Central memory CD8-positive, alpha-beta T cell (primary cell): Measurements from ENCODE around the gene SORCS2.

Source experiments
- ATAC-seq: fragments of 150-1000 bp; cut with Tn5 transposase; replicated peaks from 2 replicates; pipeline ENCODE4 v1.10.0; 2022; ENCODE audit warnings: mild to moderate bottlenecking, moderate FRiP score, moderate number of reproducible peaks; ENCODE audit not compliant: poor library complexity, severe bottlenecking; ENCODE audit errors: extremely low read depth
- DNase-seq, 2 donors: peaks; one replicate each; pipeline ENCODE4 v3.0.0; 2021; ENCODE audit warnings: low spot score in 2 of 2
- H3K27ac Mint-ChIP-seq: one replicate; pipeline ENCODE4 v1.8.0; 2022; ENCODE audit warnings: low read depth, mild to moderate bottlenecking, moderate library complexity, mixed read lengths
- H3K27me3 Mint-ChIP-seq: one replicate; pipeline ENCODE4 v1.8.0; 2022; ENCODE audit warnings: mixed read lengths
- H3K36me3 Mint-ChIP-seq: one replicate; pipeline ENCODE4 v1.8.0; 2022; ENCODE audit warnings: mild to moderate bottlenecking, moderate library complexity, mixed read lengths; ENCODE audit not compliant: insufficient read depth
- H3K4me1 Mint-ChIP-seq: one replicate; pipeline ENCODE4 v1.8.0; 2022; ENCODE audit warnings: mixed read lengths
- H3K4me3 Mint-ChIP-seq: one replicate; pipeline ENCODE4 v1.8.0; 2022; ENCODE audit warnings: mild to moderate bottlenecking, moderate library complexity, mixed read lengths
- H3K9me3 Mint-ChIP-seq: one replicate; pipeline ENCODE4 v1.8.0; 2022; ENCODE audit warnings: mixed read lengths

The SORCS2 gene

DNA sequence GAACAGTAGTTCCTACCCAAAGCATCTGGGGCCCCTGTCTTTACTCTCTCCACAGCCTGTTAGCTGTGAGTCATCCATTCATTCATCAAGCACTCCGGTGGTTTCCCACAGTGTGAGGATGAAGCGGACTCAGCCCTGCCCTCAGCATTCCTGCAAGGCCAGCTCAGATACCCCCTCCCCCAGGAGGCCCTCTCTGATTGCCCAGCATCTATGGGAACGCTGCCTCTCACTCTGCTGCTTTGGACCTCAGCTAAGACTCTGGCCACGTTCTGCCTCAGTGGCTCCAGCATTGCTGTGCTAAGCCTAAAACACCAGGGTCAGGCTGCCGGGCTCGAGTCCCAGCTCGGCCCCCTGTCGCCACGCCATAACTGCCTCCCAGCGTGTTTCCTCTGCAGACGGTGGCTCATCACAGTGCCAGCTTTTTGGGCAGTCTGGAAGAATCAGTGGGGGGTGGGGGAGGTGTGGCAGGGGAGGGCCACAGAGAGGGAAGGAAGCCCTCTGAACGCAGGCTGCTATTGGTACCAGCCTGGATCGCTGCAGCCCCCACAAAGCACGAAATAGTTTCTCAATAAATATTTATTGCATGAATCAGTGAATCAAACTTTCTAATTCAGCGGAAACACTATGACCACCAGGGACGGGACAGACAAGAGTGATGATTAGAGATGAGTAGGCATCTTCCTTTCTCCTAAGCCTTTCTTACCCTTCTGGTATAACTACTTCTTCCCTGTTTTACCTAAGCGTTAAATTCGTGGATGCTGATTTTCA lies 74.4 kb downstream of the SORCS2 start:
- peaks cover 69% of the 10 kb centered on the region for H3K27me3 Mint-ChIP-seq
- H3K4me1 Mint-ChIP-seq = no peaks in the 10 kb centered on the region
- DNase-seq (no peak), ATAC-seq (no peak)
- H3K9me3 Mint-ChIP-seq = no peaks in the 10 kb centered on the region
- peaks cover 3% of the 10 kb centered on the region for H3K36me3 Mint-ChIP-seq
- no peak overlapping the region for H3K27ac Mint-ChIP-seq
- H3K4me3 Mint-ChIP-seq = no peak overlapping the region

DNA sequence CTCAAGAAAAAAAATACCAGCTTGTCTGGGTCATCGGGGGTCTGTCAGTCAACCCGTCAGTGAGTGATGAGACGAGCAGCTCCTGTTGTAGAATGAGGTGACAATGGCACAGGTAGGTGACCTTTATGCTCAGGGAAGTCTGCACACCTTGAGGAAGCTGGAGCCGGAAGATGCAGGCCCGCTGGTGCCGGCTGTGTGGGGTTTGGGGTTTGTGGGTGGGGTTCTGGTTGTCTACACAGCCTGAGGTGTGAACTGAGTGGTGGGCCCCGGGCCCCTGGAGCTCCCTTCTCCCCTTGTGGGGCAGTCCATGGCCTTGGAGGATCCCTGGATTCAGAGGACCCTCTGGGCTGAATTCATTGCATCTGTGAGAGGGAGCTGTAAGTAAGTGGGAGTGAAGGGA lies 75.5 kb downstream of the SORCS2 start:
- Mint-ChIP-seq H3K9me3 (no peaks in the 10 kb centered on the region), H3K36me3 (peaks cover 3% of the 10 kb centered on the region), H3K4me1 (no peaks in the 10 kb centered on the region), H3K4me3 (no peak overlapping the region), H3K27ac (no peak overlapping the region), H3K27me3 (peaks cover 59% of the 10 kb centered on the region)
- ATAC-seq = no peak
- no peak for DNase-seq

DNA sequence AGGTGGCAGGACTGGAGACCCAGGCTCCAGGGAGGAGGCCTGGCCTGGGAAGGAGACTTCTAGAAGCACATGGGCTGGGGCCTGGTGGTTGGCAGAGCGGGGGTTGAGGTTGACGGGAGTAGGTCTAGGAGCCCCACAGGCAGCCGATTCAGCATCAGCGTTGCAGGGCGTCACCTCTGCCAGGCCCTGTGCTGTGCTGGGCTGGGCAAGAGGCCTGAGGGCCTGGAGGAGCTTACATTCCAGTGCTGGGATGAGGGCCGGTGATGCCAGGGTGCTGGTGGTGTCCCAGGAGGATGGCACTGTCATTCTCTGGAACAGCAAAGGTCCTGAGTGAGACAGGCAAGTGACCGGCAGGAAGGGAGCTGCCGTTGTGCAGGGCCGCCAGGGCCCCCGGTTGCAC lies 76.6 kb downstream of the SORCS2 start:
- Mint-ChIP-seq H3K4me1 (no peaks in the 10 kb centered on the region), H3K27ac (no peak overlapping the region), H3K9me3 (no peaks in the 10 kb centered on the region), H3K36me3 (peaks cover 3% of the 10 kb centered on the region), H3K4me3 (no peak overlapping the region), H3K27me3 (peaks cover 48% of the 10 kb centered on the region)
- DNase-seq (no peak), ATAC-seq (no peak)

DNA sequence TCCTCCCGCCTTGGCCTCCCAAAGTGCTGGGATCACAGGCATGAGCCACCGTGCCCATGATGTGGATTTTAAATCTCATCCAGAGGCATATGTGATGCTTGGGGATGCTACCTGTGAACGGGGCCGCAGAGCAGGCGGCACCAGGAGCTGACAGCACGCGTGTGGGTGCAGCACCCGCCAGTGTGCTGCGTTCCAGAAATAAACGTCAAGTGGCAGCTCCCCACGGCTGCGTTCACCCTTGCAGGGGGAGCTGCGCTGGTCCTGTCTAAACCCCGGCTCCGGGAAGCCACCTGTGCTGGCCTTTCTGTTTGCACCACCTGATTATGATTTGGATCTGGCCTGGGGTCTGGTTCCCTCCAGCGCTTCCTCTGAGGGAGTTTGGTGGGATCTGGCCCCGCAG lies 77.8 kb downstream of the SORCS2 start:
- ATAC-seq (no peak), DNase-seq (no peak)
- peaks cover 3% of the 10 kb centered on the region for H3K36me3 Mint-ChIP-seq
- H3K4me1 Mint-ChIP-seq = no peaks in the 10 kb centered on the region
- no peak overlapping the region for H3K4me3 Mint-ChIP-seq
- H3K9me3 Mint-ChIP-seq = no peaks in the 10 kb centered on the region
- no peak overlapping the region for H3K27ac Mint-ChIP-seq
- H3K27me3 Mint-ChIP-seq = peaks cover 36% of the 10 kb centered on the region

DNA sequence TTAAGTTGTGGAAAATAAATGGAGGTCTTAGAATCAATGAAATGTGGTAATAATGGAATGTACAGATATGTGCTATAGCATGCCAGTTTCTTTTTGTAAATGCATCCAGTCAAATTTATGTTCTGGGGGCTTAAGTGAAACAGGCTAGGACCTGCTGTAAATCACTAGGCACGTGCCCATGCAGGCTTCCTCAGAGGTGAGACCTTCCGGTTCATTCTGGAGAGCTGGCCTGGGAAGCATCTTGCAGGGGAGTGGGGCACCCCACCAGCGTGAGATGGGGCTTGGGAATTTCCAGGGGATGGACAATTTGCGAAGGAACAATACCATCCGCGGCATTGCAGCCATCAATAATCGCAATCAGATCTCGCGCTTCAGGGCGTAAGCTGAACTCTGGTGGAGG lies 80.1 kb downstream of the SORCS2 start:
- DNase-seq (no peak), ATAC-seq (no peak)
- H3K4me3 Mint-ChIP-seq = no peak overlapping the region
- H3K27ac Mint-ChIP-seq = no peak overlapping the region
- H3K4me1 Mint-ChIP-seq = no peaks in the 10 kb centered on the region
- no peaks in the 10 kb centered on the region for H3K36me3 Mint-ChIP-seq
- peaks cover 15% of the 10 kb centered on the region for H3K27me3 Mint-ChIP-seq
- no peaks in the 10 kb centered on the region for H3K9me3 Mint-ChIP-seq

DNA sequence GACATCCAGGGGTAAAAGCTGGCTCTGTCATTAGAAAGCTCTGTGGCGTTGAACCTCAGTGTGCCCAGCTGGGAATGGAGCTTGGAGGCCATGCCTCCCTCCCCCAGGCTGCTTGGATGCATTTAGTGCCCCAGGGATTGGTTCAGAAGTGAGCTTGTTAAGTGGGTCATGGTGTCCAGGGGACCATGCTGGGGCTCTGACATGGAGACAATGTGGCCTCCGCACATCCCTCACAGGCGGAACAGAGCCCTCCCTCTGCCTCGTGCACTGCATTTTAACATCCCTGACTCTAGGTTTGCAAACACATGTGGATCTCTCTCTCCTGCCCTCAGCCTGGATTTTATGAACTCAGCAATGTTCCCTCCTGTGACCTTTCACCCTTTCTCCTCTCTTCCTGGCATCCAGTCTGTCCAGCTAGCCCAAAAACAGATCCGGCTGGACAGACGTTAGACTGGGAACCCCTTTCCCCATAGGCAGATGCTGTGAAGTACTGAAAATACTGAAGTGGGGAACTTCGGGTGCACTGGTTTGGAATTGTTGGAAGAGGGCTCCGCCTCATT lies 81.5 kb downstream of the SORCS2 start:
- no peak overlapping the region for H3K4me3 Mint-ChIP-seq
- no peaks in the 10 kb centered on the region for H3K9me3 Mint-ChIP-seq
- peaks cover 3% of the 10 kb centered on the region for H3K27me3 Mint-ChIP-seq
- H3K36me3 Mint-ChIP-seq = no peaks in the 10 kb centered on the region
- ATAC-seq (no peak), DNase-seq (no peak)
- no peaks in the 10 kb centered on the region for H3K4me1 Mint-ChIP-seq
- H3K27ac Mint-ChIP-seq = no peak overlapping the region

DNA sequence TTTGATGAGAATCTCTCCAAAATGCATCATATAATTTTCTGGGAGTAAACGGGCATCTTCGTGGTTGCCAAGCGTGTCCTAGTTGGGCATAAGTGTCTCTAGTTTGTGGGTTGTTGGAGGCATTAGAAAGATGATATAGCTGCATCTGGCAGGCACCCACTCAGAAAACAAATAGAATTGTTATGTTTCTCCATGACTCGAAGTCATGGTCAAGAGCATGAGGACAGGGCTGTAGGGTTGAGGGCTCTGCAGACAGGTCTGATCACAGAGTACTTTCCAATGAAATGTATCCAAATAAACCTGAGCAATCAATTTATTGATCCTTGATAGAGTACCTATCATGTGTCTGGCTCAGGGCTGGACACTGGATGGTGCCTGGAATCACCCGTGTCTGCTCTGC lies 82.7 kb downstream of the SORCS2 start:
- H3K27ac Mint-ChIP-seq = no peak overlapping the region
- H3K9me3 Mint-ChIP-seq = no peaks in the 10 kb centered on the region
- no peaks in the 10 kb centered on the region for H3K4me1 Mint-ChIP-seq
- no peak overlapping the region for H3K4me3 Mint-ChIP-seq
- no peaks in the 10 kb centered on the region for H3K27me3 Mint-ChIP-seq
- ATAC-seq (no peak), DNase-seq (no peak)
- no peaks in the 10 kb centered on the region for H3K36me3 Mint-ChIP-seq

DNA sequence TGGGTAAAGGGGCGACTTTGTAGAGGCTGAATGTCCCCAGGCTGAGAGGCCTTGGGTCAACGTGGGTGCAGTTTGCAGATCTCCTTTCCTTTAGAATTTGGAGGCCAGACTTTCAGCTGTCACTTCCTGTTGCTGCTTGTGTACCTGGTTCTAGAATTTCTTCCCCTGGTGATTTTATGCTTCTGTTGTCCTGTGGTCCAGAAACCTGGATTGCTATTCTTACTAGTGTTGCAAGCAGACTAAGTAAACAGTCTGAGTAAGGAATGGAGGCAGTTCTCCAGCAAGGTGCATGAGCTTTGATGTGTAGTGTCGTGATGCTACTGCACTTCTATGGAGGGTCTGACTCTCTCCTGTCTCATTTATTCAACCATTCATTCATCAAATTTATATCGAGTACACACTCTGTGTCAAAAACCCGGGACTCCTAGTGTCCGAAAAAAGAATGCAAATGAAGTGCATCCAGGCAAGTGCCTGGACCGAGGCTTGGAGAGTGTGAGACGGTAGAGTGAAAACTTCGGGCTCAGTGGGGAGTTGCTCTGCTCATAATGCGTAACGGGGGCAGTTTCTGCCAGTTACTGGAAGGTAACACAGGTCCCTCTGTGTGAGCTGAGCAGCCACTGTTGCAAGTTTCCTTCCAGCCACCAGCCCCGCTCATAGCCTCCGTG lies 83.3 kb downstream of the SORCS2 start:
- no peaks in the 10 kb centered on the region for H3K4me1 Mint-ChIP-seq
- H3K27ac Mint-ChIP-seq = no peak overlapping the region
- no peaks in the 10 kb centered on the region for H3K27me3 Mint-ChIP-seq
- H3K4me3 Mint-ChIP-seq = no peak overlapping the region
- no peaks in the 10 kb centered on the region for H3K9me3 Mint-ChIP-seq
- ATAC-seq = no peak
- DNase-seq = no peak
- H3K36me3 Mint-ChIP-seq = no peaks in the 10 kb centered on the region

DNA sequence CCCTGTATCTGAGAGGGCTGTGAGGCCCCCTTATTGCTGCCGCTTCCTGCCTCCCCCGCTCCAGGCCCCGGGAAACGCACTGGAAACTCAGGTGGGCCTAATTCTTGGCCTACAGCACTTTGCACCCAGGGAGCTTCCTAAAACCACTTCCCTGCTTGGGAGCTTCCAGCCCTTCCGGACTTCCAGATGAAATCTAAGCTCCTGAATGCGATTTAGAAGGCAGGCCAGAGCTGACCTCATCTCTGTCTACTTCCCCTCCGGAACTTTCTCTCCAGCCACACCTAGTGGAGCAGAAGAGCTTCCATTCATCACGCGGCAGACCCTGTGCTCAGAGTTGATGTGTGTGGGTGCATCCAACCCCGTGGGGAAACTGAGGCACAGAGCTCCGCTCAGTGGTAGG lies 84.2 kb downstream of the SORCS2 start:
- H3K36me3 Mint-ChIP-seq = no peaks in the 10 kb centered on the region
- H3K9me3 Mint-ChIP-seq = no peaks in the 10 kb centered on the region
- no peak overlapping the region for H3K27ac Mint-ChIP-seq
- no peak overlapping the region for H3K4me3 Mint-ChIP-seq
- no peaks in the 10 kb centered on the region for H3K4me1 Mint-ChIP-seq
- no peak for DNase-seq
- no peak for ATAC-seq
- H3K27me3 Mint-ChIP-seq = peaks cover 3% of the 10 kb centered on the region

DNA sequence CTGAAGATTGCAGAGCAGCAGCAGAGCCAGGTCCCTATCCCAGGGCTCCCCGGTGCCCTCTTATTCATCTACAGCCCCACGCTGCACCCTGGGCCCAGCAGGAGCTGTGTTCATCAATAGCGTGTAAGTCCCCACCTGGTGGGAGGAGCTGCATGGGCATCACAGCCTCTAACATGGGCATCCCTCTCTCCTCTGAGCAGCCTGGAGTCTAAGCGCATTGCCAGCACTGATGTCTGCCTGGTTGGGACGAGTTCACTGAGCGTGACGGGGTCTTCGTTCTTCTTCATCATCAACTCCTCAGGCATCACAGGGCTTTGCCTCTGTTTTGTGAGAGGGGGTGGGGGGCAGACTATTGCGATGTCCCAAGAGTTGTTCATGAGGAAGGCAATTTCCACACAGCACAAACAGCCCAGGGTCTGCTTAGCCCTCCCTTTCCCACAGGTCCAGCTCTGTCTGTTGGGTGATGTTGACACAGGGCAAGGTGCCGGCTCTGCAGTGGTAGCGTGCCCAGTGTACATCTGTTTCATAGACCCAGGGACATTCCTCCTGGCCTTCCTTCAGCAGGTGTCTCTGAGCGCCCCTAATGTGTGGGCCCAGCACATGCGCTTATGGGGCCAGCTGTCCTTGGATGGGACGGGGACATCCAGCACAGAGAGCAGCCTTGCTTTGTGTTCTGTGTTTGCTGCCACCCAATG lies 85.9 kb downstream of the SORCS2 start:
- H3K27ac Mint-ChIP-seq = no peak overlapping the region
- no peak for DNase-seq
- no peak overlapping the region for H3K4me3 Mint-ChIP-seq
- H3K27me3 Mint-ChIP-seq = peaks cover 13% of the 10 kb centered on the region
- no peaks in the 10 kb centered on the region for H3K4me1 Mint-ChIP-seq
- H3K9me3 Mint-ChIP-seq = no peaks in the 10 kb centered on the region
- no peak for ATAC-seq
- no peaks in the 10 kb centered on the region for H3K36me3 Mint-ChIP-seq

DNA sequence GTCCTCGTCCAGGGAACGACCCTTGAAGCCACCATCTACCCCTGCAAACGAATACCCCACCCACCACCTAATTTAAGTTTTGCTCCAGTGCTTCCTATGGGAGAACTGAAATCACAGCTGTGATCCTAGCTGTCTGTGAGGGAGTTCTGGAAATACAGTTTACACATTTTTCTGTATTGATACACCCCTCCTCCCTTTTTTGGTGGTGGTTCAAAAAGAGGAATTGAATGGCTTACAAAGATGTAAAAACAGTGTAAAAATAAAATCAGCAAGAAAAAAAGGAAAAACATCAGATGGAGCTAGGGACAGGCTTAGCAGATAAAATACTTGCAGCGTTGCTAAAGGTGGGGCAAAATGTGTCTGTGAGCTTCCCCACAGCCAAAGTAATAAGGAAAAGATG lies 86.6 kb downstream of the SORCS2 start:
- no peaks in the 10 kb centered on the region for H3K4me1 Mint-ChIP-seq
- no peak overlapping the region for H3K27ac Mint-ChIP-seq
- H3K36me3 Mint-ChIP-seq = no peaks in the 10 kb centered on the region
- no peak for ATAC-seq
- H3K4me3 Mint-ChIP-seq = no peak overlapping the region
- peaks cover 13% of the 10 kb centered on the region for H3K27me3 Mint-ChIP-seq
- no peak for DNase-seq
- no peaks in the 10 kb centered on the region for H3K9me3 Mint-ChIP-seq

DNA sequence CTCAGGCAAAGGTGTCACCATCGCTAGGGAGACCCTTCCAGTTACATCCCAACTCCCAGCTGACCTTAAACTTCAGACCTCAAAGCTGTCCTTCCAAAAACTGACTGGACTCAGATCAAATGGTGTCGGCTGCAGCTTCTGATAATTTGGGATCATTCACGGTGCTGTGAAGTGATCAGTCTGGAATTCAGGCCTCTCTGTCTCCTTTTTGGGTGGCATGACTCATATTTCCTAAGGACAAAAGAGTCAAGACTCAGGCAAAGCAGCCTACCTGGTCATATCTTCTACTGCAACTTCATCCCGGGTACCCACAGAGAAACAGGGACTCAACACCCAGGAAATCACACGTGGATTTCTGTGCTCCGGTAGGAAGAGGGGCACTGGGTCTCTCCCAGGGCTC lies 87.6 kb downstream of the SORCS2 start:
- Mint-ChIP-seq H3K36me3 (no peaks in the 10 kb centered on the region), H3K4me3 (no peak overlapping the region), H3K27ac (no peak overlapping the region), H3K4me1 (no peaks in the 10 kb centered on the region), H3K9me3 (no peaks in the 10 kb centered on the region), H3K27me3 (peaks cover 13% of the 10 kb centered on the region)
- DNase-seq (no peak), ATAC-seq (no peak)
